ENCODE data around the gene UPF3B. TPM values are rescaled to one million over a fixed set of nuclear protein-coding genes. Genes with fewer than 3 reads are reported as not detected.
"Not testable (repeated sequence)": the region's sequence is repeated elsewhere in the genome, so short reads cannot be mapped to it uniquely, and the experiment has no call there.

The UPF3B gene
- total and polyA plus RNA-seq, 11 donors: 0.71 to 7.9 (median 2.9) TPM

GRCh38 chrX:119895843-119896326 lies 43.1 kb upstream of the UPF3B start, which contains the start of gene AKAP14:
Gene AKAP14 (plus strand): TSS chrX:119895893. CDS start chrX:119903224, 7,331 bp downstream.
- ATAC-seq: no peak
- no peak for DNase-seq
- intact Hi-C loops (cut with DNase I): no loop called here
- Histone ChIP-seq H3K27me3 (no peaks in the 10 kb centered on the region), H3K27ac (no peak within 1 kb of the TSS), H3K4me3 (no peak within 1 kb of the TSS), H3K4me1 (no peaks in the 10 kb centered on the region), H3K9me3 (no peaks in the 10 kb centered on the region), H3K36me3 (no peaks in the 10 kb centered on the region)
- 35 to 63% (median 47%) methylated on average over 2 to 4 of the region's 4 CpGs for WGBS, 4 donors
- TF ChIP-seq POLR2A (IDR thresholded peaks at IDR 0.05) (no peak), CTCF (IDR thresholded peaks at IDR 0.05) (no peak)

GRCh38 chrX:119891961-119892692 lies 39.4 kb upstream of the UPF3B start:
- H3K27ac ChIP-seq; H3K4me3 ChIP-seq; ATAC-seq; H3K4me1 ChIP-seq; H3K27me3 ChIP-seq; H3K36me3 ChIP-seq; intact Hi-C loops (cut with DNase I); DNase-seq; H3K9me3 ChIP-seq: not testable (repeated sequence)
- 77 to 80% (median 79%) methylated on average over 16 of the region's 16 CpGs for WGBS, 4 donors

DNA sequence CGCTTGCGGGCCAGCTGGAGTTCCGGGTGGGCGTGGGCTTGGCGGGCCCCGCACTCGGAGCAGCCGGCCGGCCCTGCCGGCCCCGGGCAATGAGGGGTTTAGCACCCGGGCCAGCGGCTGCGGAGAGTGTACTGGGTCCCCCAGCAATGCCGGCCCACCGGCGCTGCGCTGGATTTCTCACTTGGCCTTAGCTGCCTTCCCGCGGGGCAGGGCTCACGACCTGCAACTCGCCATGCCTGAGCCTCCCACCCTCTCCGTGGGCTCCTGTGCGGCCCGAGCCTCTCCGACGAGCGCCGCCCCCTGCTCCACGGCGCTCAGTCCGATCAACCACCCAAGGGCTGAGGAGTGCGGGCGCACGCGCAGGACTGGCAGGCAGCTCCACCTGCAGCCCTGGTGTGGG lies 37.9 kb upstream of the UPF3B start:
- H3K4me3 ChIP-seq; H3K36me3 ChIP-seq; H3K27me3 ChIP-seq; H3K27ac ChIP-seq; H3K4me1 ChIP-seq; H3K9me3 ChIP-seq; ATAC-seq; intact Hi-C loops (cut with DNase I); DNase-seq: not testable (repeated sequence)
- 74 to 82% (median 80%) methylated on average over 23 to 32 of the region's 36 CpGs for WGBS, 4 donors

GRCh38 chrX:119887721-119888425 lies 35.1 kb upstream of the UPF3B start:
- Histone ChIP-seq H3K27ac (no peak overlapping the region), H3K9me3 (no peaks in the 10 kb centered on the region), H3K36me3 (no peaks in the 10 kb centered on the region), H3K27me3 (no peaks in the 10 kb centered on the region), H3K4me1 (peaks cover 0 to 5% (median 0%) of the 10 kb centered on the region in 12 donors), H3K4me3 (peak overlapping the region in 9 of 12 donors; percentile 24 to 48 (median 36))
- 5 to 62% (median 23%) methylated on average over 26 to 40 of the region's 40 CpGs for WGBS, 4 donors
- TF ChIP-seq CTCF (IDR thresholded peaks at IDR 0.05): peak; percentile 26 to 60 (median 41)
- TF ChIP-seq POLR2A (IDR thresholded peaks at IDR 0.05): no peak
- DNase-seq (peak; percentile 33 to 83 (median 60)), ATAC-seq (peak in 3 of 4 donors; percentile 79 to 93 (median 86))
- intact Hi-C loops (cut with DNase I): no loop called here

Measured in heart left ventricle (tissue), 16 donors.